Caco-2 (cell line): Measurements from ENCODE around the gene THBS4. TPM values are rescaled to one million over a fixed set of nuclear protein-coding genes. Genes with fewer than 3 reads are reported as not detected.

Experiments used
- BruUV-seq: library from RNA; stranded (reverse); fragments of 400-500 nt; replicated peaks from 2 replicates; lab custom pipeline; 2021; lab: Mats Ljungman, UMichigan
- CTCF ChIA-PET: fragments of 300-600 bp; sonication (Branson Sonifier 250); formaldehyde crosslinking; loops from one replicate; lab custom pipeline; 2022; ENCODE audit warnings: antibody characterized with exemption; lab: Charles Lee
- POLR2A ChIA-PET: fragments of 300-600 bp; sonication (Branson Sonifier 250); formaldehyde crosslinking; loops from one replicate; lab custom pipeline; 2022; ENCODE audit warnings: antibody characterized with exemption; lab: Charles Lee
- DNase-seq, 2 experiments: peaks; one replicate each; pipeline versions ENCODE4 v3.0.0 to v3.0.0-alpha.2; 2020 to 2022
- H3K27me3 ChIP-seq: replicated peaks from 2 replicates; pipeline ENCODE4 v1.6.0; 2011; ENCODE audit warnings: low read length; ENCODE audit not compliant: control insufficient read depth, insufficient read depth
- H3K36me3 ChIP-seq: 2 replicates; pipeline ENCODE4 v1.5.1; 2011; ENCODE audit warnings: low read length; ENCODE audit not compliant: control insufficient read depth, insufficient read depth
- H3K4me1 ChIP-seq: fragments of 250-450 bp; sonication (Bioruptor Pico); 2 replicates; pipeline ENCODE4 v1.5.1; 2020; ENCODE audit warnings: mild to moderate bottlenecking
- H3K4me3 ChIP-seq: 2 replicates; pipeline ENCODE4 v1.5.1; 2011; ENCODE audit warnings: low read depth, mild to moderate bottlenecking, control low read depth, low read length
- H3K9me3 ChIP-seq: fragments of 250-450 bp; sonication (Bioruptor Pico); 2 replicates; pipeline ENCODE4 v1.5.1; 2020; ENCODE audit warnings: mild to moderate bottlenecking, moderate library complexity
- H3K27ac Mint-ChIP-seq: one replicate; pipeline ENCODE4 v1.8.0; 2022; ENCODE audit warnings: mixed read lengths; ENCODE audit not compliant: unreplicated experiment
- H3K27me3 Mint-ChIP-seq: one replicate; pipeline ENCODE4 v1.8.0; 2022; ENCODE audit warnings: mixed read lengths; ENCODE audit not compliant: insufficient read depth, unreplicated experiment
- H3K36me3 Mint-ChIP-seq: one replicate; pipeline ENCODE4 v1.8.0; 2022; ENCODE audit warnings: mild to moderate bottlenecking, mixed read lengths; ENCODE audit not compliant: insufficient read depth, unreplicated experiment
- H3K4me1 Mint-ChIP-seq: one replicate; pipeline ENCODE4 v1.8.0; 2022; ENCODE audit warnings: low read depth, mixed read lengths; ENCODE audit not compliant: unreplicated experiment
- H3K4me3 Mint-ChIP-seq: one replicate; pipeline ENCODE4 v1.8.0; 2022; ENCODE audit warnings: mild to moderate bottlenecking, moderate library complexity, mixed read lengths; ENCODE audit not compliant: unreplicated experiment
- H3K9me3 Mint-ChIP-seq: one replicate; pipeline ENCODE4 v1.8.0; 2022; ENCODE audit warnings: mixed read lengths; ENCODE audit not compliant: unreplicated experiment
- CTCF ChIP-seq, 2 experiments: fragments of 200-600 bp in 1 of 2; IDR thresholded peaks; 1 replicate in 1 of 2; 2 replicates in 1 of 2; pipeline versions ENCODE4 v1.5.1 to v1.8.0; 2011 to 2022; ENCODE audit warnings: antibody characterized with exemption in 1 of 2, control low read depth in 1 of 2, inconsistent platforms in 1 of 2, low read depth in 1 of 2, low read length in 1 of 2, mild to moderate bottlenecking in 1 of 2, moderate library complexity in 1 of 2; ENCODE audit not compliant: insufficient read depth in 1 of 2, severe bottlenecking in 1 of 2, unreplicated experiment in 1 of 2
- intact Hi-C: fragments of 100-400 bp; cut with micrococcal nuclease; formaldehyde crosslinking; loops from one replicate; pipeline ENCODE4 v1.10.0; 2022; ENCODE audit not compliant: unreplicated experiment
- total RNA-seq: library from RNA; stranded (reverse); gene quantifications from 2 replicates; pipeline ENCODE4 v1.2.3, GENCODE V29; 2022

THBS4 gene
- total RNA-seq, 1 experiment from 2014 or later: not detected

DNA sequence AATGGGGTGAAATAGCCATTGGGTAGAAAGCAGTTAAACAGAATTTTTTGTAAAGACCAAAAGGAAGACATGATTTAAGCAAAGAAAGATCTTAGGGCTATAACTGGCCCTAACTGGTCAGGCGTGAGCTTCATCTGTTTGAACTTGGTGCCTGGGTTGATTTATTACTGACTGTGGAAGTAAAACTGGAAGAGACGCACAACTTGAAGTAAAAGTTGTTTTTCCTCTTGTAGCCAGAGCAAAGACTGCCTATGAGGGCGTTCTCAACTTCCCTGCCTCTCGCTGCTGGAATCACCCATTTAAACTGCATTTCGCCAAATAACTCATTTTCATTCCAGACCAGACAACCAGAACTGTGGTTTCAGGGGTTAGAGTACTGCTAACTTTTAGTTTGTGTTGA lies 1.5 kb downstream of the THBS4 start:
- ChIA-PET CTCF (no interaction called here), POLR2A (no interaction called here)
- Mint-ChIP-seq H3K4me1 (no peaks in the 10 kb centered on the region), H3K36me3 (no peaks in the 10 kb centered on the region), H3K27me3 (peaks cover 7% of the 10 kb centered on the region), H3K27ac (no peak overlapping the region), H3K9me3 (no peaks in the 10 kb centered on the region), H3K4me3 (no peak overlapping the region)
- Histone ChIP-seq H3K9me3 (no peaks in the 10 kb centered on the region), H3K4me3 (no peak overlapping the region), H3K27me3 (no peaks in the 10 kb centered on the region), H3K4me1 (no peaks in the 10 kb centered on the region), H3K36me3 (no peaks in the 10 kb centered on the region)
- no peak for TF ChIP-seq CTCF (IDR thresholded peaks at IDR 0.05; ENCODE audit: insufficient read depth in 1 of 2, low read depth in 1 of 2, low read length in 1 of 2, severe bottlenecking in 1 of 2, unreplicated experiment in 1 of 2)
- DNase-seq: no peak
- intact Hi-C loops: no loop called here
- BruUV-seq: no TSS peak

DNA sequence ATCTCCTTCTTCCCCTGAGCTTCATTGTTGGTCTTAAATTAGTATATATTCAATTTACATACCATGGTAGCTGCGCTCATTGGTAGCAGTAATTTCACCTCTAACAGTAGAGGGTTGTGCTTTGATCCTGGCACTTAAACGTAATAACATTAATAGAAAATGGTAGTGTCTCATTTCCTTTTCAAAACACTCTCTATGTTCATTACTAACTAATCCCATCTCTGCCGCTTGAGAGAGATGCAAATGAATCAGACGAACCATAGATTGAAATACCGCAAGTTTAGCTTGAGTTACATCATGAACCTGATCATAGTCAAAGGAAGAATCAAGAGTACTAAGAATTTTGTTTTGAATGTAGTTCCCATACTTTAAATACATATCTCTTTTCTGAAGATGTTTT lies 2.2 kb downstream of the THBS4 start:
- DNase-seq: no peak
- no peak for TF ChIP-seq CTCF (IDR thresholded peaks at IDR 0.05; ENCODE audit: insufficient read depth in 1 of 2, low read depth in 1 of 2, low read length in 1 of 2, severe bottlenecking in 1 of 2, unreplicated experiment in 1 of 2)
- Mint-ChIP-seq H3K36me3 (no peaks in the 10 kb centered on the region), H3K9me3 (no peaks in the 10 kb centered on the region), H3K27me3 (peaks cover 7% of the 10 kb centered on the region), H3K27ac (no peak overlapping the region), H3K4me3 (no peak overlapping the region), H3K4me1 (no peaks in the 10 kb centered on the region)
- no peak overlapping the region for H3K4me3 ChIP-seq
- intact Hi-C loops: no loop called here
- CTCF ChIA-PET: no interaction called here
- no peaks in the 10 kb centered on the region for H3K9me3 ChIP-seq
- POLR2A ChIA-PET: no interaction called here
- no peaks in the 10 kb centered on the region for H3K36me3 ChIP-seq
- H3K27me3 ChIP-seq: no peaks in the 10 kb centered on the region
- no TSS peak for BruUV-seq
- no peaks in the 10 kb centered on the region for H3K4me1 ChIP-seq

GRCh38 chr5:80039650-80040049 lies 4.5 kb downstream of the THBS4 start:
- Mint-ChIP-seq H3K36me3 (no peaks in the 10 kb centered on the region), H3K27ac (no peak overlapping the region), H3K9me3 (no peaks in the 10 kb centered on the region), H3K4me1 (no peaks in the 10 kb centered on the region), H3K4me3 (no peak overlapping the region), H3K27me3 (peaks cover 9% of the 10 kb centered on the region)
- no peak for TF ChIP-seq CTCF (IDR thresholded peaks at IDR 0.05; ENCODE audit: insufficient read depth in 1 of 2, low read depth in 1 of 2, low read length in 1 of 2, severe bottlenecking in 1 of 2, unreplicated experiment in 1 of 2)
- Histone ChIP-seq H3K9me3 (no peaks in the 10 kb centered on the region), H3K36me3 (no peaks in the 10 kb centered on the region), H3K4me1 (no peaks in the 10 kb centered on the region), H3K27me3 (no peaks in the 10 kb centered on the region), H3K4me3 (no peak overlapping the region)
- BruUV-seq: no TSS peak
- intact Hi-C loops: no loop called here
- CTCF ChIA-PET: no interaction called here
- no peak for DNase-seq
- POLR2A ChIA-PET: no interaction called here
